Stimulated activated CD8-positive, alpha-beta memory T cell treated with anti-CD3 and anti-CD28 coated beads, Interleukin-15, amount 100 ng/mL, for 4 hours (primary cell): ENCODE measurements around the gene BOLA2B.
"Not testable (repeated sequence)": the region's sequence is repeated elsewhere in the genome, so short reads cannot be mapped to it uniquely, and the experiment has no call there.

Experiments used
- DNase-seq, 2 donors: peaks; one replicate each; pipeline ENCODE4 v3.0.0-alpha.2; 2020; ENCODE audit warnings: low read depth in 2 of 2

The BOLA2B gene

DNA sequence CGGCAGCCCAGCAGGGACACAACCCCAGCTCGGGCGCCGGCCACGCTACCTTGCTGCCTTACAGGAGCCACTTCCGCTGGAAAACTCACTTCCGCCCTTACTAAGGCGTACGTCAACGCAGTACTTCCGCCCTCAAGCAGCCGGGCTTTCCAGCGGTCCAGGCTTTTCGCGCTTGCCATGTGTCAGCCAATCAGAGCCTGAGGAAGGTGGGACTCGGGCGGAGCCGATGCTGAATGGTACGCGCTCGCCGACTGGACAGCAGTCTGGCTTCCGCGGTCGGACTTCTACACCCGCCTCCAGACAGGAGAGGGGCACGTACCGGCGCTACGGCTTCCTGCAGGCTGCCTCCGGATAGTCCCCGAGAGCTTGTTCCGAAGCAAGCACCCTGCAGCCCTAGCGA, at the start of gene BOLA2B, which contains the start of gene SLX1A:
TSS of gene BOLA2B (minus strand) at position 52 of the 400 bp plus-strand sequence. CDS start 71 bp downstream, outside the sequence.
TSS of gene SLX1A (plus strand) at position 261 of the 400 bp plus-strand sequence. CDS start 210 bp downstream, outside the sequence.
- not testable (repeated sequence) for DNase-seq

DNA sequence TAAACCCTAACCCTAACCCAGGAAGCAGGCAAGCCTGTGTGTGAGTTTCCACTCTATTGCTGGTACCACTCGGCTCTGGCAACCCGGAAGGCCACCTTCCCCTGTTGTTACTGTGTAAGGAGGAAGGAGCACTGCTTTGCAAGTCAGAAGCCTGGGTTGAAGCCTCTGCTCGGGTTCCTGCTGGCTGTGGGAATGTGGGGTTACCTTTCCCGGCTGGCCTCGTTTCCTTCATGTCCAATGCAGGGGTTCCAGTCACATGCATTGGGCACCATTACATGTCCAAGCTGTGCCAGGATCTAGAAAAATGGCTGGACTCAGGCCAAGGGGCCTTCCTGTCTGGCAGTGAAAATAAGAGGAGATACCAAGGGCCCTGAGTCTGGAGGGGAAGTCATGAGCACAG, 23.6 kb upstream of the BOLA2B start:
- DNase-seq = not testable (repeated sequence)

DNA sequence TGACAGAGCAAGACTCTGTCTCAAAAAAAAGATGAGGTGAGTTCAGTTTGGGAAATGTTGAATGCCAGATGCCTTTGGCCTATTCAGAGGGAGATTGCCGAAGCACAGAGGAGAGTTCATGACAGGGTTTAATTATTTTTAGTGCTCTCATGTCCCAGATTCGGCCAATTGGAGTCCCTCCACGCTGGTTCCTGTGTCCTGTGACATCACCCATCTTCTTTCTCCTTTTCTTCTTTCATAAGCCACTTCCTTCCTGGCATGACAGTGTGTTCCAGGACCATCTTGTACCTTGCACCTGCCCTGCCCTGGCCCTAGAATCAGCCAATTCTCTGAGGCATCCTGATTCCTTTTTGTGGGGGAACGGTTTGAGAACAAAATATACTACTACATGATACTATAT, 17.9 kb upstream of the BOLA2B start:
- not testable (repeated sequence) for DNase-seq

DNA sequence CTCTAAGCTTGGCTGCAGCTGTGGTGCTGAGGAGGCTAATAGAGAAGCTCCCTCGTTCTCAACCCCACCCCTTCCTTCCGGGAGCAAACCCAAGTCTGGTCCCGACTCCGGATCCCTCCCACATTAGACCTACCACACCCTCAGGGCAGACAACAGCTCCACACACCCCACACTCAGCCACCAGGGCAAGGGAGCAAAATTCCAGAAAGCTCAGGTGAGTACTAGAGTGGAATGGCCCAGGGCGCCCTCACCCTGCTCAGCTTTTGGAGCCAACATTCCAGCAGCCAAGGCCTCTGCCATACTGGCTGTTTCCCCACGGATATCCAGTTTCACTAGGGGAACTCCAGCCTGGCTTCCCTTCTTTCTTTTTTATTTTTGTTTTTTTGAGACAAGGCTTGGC, 15.6 kb upstream of the BOLA2B start:
- DNase-seq = not testable (repeated sequence)

DNA sequence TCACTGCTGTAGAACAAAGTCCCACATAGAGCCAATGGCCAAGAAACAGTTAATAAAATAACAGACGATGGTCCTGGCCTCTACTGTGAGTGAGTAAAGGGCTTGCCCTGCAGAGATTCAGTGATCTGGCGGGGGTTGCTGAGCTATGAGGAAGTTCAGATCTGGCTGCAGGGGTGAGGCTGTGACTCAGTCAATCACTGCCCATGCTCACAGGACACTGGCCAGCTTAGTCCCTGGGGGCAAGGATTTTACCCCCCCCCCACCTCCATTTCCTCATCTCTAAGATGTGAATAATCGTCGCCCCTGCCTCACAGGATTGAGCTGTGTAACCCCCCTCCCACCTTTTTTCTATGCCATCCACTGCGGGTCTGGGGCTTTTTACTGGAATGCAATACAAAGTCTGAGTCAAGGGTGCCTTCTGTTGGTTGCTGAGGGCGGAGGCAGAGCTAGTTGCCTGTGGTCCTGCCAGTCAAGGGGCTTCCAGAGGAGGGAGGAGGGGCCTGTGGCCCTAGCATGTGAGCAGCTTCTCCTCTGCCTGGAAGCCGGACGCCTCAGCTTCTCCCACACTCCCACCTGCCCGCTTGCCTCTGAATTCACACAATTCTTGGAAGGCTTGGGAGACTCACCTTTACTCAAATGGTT, 13.7 kb upstream of the BOLA2B start:
- not testable (repeated sequence) for DNase-seq

DNA sequence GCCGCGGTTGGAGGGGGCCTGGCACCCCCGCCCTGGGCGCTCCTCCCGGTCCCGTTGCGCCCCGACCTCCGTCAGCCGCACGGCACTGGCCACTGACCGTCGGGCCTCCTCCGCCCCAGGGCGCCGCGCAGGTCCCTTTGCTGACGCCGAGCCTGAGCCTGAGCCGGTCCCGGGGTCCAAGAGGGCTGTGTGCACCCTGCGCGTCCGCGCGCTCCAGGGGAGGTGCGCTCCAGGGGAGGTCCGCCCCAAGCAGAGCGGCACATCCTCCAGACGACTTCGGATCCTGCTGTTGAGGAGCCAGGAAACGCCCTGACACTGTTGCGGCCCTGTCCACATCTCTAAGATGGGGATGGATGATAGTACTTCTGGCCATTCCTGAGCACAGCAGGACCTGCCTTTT, 12.8 kb upstream of the BOLA2B start:
- DNase-seq = not testable (repeated sequence)

DNA sequence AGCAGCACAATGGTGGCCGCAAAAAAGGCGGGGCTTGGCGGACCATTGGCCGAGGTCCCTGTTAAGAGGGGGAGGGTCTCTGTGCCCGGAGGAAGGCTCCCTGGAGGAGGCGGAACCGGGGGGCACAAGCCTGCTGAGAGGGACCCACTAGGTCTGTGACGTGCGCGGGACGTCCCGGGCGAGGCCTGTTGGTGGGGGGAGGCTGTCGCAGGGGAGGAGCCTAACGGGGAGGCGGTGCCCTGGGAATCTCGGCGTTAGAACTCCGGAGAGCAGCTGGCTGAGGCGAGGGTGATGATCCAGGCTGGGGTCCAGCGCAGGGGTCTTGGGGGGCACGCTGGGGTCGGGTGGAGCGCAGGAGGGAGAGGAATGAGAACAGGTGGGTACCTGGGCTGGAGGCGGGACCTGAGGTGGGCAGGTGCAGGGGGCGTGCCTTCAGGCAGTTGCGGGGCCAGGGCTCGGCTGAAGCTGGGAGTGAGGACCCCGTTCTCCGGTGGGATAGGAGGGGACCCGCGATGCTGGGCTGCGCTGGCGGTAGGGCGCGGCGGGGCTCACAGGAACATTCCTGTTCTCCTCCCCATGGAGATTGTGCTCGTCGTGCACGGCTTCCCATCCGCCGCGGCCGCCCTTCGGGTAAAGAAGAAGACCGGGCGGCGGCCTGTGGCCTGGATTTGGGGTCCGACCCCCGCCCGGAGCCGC, 12.2 kb upstream of the BOLA2B start:
- not testable (repeated sequence) for DNase-seq

DNA sequence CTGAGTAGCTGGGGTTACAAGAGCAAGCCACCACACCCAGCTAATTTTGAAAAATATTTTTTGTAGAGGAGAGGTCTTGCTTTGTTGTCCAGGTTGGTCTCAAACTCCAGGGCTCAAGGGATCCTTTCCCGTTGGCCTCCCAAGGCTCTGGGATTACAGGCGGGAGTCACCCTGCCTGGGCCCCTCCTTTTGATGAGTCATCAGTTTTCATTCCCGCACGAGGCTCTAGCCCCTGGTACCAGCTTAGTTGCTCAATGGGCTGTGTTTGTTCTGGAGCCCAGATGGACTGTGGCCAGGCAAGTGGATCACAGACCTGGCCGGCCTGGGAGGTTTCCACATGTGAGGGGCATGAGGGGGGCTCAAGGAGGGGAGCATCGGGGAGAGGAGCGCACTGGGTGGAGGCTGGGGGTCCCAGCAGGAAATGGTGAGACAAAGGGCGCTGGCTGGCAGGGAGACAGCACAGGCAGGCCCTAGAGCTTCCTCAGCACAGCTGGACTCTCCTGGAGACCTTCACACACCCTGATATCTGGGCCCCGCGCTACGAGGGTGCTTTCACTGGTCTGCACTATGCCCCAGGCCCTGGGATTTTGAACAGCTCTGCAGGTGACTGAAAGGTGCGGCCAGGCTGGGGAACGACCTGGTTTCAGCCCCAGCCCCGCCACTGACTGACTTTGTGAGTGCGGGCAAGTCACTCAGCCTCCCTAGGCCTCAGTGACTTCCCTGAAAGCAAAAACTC, 6.3 kb upstream of the BOLA2B start:
- DNase-seq = not testable (repeated sequence)

DNA sequence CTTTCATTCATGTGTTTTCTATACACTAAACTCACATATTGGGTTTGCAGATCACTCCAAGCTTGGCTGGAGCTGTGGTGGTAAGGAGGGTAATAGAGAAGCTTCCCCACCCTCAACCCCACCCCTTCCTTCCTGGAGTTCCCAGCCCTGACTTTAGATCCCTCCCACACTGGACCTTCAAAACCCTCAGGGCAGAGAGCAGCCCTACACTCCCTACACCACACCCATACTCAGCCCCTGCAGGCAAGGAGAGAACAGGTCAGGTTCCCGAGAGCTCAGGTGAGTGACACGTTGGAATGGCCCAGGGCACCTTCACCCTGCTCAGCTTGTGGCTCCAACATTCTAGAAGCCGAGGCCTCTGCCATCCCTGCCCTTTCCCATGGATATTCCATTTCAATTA, 5.6 kb upstream of the BOLA2B start, which contains the start of gene SULT1A3:
TSS of gene SULT1A3 (plus strand) at position 207 of the 400 bp plus-strand sequence. CDS start 1,474 bp downstream, outside the sequence.
- DNase-seq = not testable (repeated sequence)

DNA sequence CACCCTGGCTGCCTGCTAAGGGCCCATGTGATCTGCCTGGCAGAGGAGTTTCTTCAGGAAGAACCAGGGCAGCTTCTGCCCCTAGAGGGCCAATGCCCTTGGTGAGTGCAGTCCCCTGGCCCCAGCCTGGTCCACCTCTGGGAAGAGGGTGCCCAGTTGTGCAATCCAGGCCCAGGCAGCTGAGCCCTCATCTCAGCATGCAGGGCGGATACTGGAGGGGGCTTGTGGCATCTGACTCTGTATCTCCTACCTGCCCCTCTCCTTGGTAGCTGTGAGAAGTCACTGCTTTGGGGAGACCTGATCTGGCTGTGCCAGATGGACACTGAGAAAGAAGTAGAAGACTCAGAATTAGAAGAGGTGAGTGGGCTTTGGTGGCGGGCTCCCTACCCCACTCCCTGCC, 3.5 kb upstream of the BOLA2B start:
- not testable (repeated sequence) for DNase-seq

DNA sequence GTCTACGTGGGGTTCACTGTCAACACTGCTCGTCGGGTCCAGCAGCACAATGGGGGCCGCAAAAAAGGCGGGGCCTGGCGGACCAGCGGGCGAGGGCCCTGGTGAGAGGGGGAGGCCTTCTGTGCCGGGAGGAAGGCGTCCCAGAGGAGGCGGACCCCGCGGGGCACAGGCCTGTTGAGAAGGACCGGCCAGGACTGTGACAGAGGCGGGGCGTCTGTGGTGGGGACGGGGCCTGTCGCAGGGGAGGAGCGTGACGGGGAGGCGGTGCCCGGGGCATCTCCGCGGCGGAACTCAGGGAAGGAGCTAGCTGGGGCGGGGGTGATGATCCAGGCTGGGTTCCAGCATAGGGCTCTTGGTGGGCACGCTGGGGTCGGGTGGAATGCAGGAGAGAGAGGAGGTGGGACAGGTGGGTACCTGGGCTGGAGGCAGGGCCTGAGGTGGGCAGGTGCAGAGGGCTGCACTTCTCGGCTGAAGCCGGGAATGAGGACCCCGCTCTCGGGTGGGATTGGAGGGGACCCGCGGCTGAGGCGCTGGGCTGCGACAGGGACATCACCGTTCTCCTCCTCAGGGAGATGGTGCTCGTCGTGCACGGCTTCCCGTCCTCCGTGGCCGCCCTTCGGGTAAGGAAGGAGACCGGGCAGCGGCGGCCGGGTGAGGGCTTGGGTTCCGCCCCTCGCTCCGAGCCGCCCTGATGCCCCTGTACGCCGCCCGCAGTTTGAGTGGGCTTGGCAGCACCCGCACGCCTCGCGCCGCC, 883 bp upstream of the BOLA2B start:
- not testable (repeated sequence) for DNase-seq

DNA sequence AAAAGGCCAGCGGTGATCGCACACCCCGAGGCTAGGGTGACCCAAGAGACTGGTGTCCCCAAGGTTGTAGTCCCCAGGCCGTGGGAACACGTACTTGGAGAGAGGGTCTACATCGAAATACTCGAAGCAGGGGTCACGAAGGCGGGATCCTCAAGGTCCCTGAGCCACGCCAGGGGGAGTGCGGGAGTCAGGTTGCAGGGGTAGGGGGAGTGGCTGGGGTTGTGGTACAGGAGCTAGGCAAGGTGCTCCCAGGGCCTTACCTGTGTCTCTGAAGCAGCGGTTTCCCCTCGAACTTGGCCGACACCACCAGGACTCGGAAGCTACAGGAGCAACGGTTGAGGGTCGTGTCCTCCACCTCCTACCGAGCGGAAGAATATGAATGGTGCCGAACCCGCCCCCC, 368 bp downstream of the BOLA2B start:
- not testable (repeated sequence) for DNase-seq

DNA sequence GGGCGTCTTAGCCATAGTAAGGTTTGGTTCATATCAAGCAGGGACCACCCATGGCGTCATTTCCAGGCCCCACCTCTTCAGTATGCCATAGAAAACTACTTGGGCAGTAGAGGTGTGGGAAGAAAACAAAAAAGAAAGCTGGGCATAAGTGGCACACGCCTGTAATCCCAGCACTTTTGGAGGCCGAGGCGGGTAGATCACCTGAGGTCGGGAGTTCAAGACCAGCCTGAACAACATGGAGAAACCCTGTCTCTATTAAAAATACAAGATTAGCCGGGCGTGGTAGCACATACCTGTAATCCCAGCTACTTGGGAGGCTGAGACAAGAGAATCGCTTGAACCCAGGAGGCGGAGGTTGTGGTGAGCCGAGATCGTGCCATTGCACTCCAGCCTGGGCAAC, 2.3 kb downstream of the BOLA2B start:
- DNase-seq = not testable (repeated sequence)

DNA sequence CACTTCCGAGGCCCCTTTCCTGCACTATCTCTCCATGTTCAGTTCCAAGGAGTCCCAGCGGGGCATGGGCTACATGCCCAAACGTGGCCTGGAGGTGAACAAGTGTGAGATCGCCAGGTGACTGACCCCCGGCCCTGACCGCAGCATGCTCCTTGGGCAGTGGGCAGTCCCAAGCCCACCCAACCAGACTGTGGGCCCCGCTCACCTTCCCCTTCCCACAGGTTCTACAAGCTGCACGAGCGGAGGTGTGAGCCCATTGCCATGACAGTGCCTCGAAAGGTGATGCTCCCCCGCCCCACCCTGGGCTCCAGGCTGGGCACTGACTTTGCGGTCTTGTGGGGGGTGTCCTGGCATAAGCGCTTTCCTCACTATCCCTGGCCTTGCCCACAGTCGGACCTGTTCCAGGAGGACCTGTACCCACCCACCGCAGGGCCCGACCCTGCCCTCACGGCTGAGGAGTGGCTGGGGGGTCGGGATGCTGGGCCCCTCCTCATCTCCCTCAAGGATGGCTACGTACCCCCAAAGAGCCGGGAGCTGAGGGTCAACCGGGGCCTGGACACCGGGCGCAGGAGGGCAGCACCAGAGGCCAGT, 5.4 kb downstream of the BOLA2B start:
- no peak for DNase-seq

DNA sequence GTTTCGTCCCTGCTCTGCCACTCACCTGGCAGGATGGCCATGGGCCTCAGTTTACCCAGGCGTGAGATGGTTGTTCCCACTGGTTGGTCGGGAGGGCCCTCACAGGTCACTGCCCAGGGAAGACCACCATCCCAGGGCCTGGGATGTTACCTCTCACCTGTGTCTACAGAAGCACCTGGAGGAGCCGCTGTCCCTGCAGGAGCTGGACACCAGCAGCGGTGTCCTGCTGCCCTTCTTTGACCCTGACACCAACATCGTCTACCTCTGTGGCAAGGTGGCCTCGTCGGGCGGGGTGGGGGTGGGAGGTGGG, 6.0 kb downstream of the BOLA2B start:
- DNase-seq = no peak

DNA sequence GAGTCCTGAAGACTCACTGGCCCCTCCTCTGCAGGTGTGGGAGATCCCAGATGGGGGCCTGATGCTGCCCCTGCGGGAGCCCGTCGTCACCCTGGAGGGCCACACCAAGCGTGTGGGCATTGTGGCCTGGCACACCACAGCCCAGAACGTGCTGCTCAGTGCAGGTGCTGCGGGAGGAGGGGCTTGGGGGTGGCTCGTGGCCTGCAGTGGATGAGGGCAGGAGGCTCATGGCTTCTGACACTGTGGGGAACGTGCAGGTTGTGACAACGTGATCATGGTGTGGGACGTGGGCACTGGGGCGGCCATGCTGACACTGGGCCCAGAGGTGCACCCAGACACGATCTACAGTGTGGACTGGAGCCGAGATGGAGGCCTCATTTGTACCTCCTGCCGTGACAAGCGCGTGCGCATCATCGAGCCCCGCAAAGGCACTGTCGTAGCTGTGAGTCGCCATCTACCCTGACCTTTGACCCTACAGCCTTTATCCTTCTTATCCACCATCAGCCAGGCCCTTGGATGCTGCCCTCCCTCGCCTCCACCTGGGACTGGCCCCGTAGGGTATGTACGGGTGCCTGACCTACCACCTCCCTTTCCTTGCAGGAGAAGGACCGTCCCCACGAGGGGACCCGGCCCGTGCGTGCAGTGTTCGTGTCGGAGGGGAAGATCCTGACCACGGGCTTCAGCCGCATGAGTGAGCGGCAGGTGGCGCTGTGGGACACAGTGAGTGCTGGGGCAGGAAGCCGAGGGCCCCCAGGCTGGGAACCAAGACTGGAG, 6.5 kb downstream of the BOLA2B start:
- DNase-seq = peak; percentile 63 to 74

DNA sequence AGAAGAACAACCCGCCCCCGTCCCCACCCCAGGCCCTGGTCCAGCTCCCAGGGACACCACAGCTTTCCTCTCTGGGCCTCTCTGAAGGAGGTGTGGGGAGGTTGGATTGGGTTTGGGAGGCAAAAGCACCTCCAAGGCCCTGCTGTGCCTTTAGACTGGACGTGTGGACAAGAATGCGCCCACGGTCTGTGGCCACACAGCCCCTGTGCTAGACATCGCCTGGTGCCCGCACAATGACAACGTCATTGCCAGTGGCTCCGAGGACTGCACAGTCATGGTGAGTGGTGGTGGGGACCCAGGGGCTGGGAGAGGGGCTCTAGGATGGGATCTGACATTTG, 7.1 kb downstream of the BOLA2B start:
- peak in 1 of 2 donors; percentile 18 for DNase-seq

DNA sequence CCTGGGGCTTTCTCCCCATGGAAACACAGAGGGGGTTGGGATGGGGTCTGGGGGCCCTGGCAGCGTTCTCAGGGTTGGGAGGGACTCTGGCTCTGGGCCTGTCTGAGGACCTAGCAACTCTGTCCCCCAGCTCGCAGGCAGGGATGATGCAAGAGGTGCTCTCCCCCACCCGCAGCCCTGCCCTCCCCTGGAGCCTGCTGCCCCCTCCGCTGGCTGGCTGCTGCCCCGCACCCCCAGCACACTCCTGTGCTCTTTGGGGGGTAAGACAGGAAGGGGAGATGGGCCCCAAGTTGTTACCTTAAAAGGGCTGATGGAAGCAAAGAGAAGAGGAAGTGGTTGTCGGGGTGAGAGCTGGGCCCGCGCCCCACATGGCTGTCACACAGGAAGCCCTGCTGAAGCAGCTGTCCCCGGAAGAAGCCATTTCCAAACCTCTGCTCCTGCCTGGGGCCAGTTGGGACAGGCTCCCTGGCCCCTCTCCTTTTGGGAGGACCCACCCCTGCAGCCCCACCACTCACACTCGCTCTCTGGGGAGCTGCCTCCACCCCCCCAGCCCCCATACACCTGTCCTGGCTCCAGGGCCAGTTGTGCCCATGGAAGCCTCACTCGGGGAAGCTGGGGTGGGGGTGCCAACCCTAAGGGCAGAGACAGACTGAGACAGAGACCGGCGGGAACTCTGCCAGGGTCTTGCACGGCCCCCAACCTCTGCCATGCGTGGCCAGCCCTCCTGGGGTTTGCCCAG, 7.6 kb downstream of the BOLA2B start:
- DNase-seq = peak; percentile 69 to 72

DNA sequence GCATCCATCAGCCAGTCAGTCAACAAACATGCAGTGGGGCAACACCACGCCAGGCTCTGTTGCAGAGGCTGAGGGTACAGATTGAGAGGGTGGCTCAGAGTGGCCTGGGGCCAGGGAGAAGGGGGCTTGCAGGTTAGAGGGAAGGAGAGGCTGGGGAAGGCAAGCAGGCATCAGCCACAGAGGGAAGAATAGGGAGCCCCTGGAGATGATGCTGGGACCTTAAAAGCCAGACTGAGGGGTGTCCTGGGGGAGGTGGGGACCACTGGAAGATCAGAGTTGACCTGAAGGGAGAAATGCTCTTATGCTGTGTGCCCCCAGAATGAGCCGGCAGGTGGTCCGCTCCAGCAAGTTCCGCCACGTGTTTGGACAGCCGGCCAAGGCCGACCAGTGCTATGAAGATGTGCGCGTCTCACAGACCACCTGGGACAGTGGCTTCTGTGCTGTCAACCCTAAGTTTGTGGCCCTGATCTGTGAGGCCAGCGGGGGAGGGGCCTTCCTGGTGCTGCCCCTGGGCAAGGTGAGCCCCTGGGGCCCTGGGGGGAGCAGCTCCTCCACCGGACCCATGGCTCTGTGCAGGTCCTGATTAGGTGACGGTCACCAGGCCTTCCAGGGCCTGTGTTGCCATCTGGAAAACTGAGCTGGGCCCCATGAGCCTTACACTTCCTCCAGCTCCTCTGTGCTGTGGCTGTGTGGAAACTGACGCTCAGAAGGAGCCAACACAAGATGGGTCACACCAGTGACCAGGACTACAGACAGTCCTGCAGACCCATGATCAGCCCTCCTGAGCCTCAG, 8.4 kb downstream of the BOLA2B start:
- DNase-seq = no peak
